Activated CD4-positive, alpha-beta T cell treated with anti-CD3 and anti-CD28 coated beads, Interleukin-2, amount 10 ng/mL, durations not matched to agents 24 days and 14 days (primary cell): ENCODE results near the gene KIF1B. TPM values are rescaled to one million over a fixed set of nuclear protein-coding genes. Genes with fewer than 3 reads are reported as not detected.
"Not testable (repeated sequence)": the region's sequence is repeated elsewhere in the genome, so short reads cannot be mapped to it uniquely, and the experiment has no call there.

Experiments
- DNase-seq: peaks from one replicate; pipeline ENCODE4 v3.0.0; 2022
- H3K27ac Mint-ChIP-seq: one replicate; pipeline ENCODE4 v1.8.0; 2022; ENCODE audit warnings: mild to moderate bottlenecking, mixed read lengths
- H3K27me3 Mint-ChIP-seq: one replicate; pipeline ENCODE4 v1.8.0; 2022; ENCODE audit warnings: mixed read lengths
- H3K36me3 Mint-ChIP-seq: one replicate; pipeline ENCODE4 v1.8.0; 2022; ENCODE audit warnings: low read depth, mild to moderate bottlenecking, mixed read lengths
- H3K4me1 Mint-ChIP-seq: one replicate; pipeline ENCODE4 v1.8.0; 2021; ENCODE audit warnings: mixed read lengths
- H3K4me3 Mint-ChIP-seq: one replicate; pipeline ENCODE4 v1.8.0; 2022; ENCODE audit warnings: mild to moderate bottlenecking, moderate library complexity, mixed read lengths
- H3K9me3 Mint-ChIP-seq: one replicate; pipeline ENCODE4 v1.8.0; 2021; ENCODE audit warnings: mixed read lengths
- intact Hi-C: fragments of 100-400 bp; cut with micrococcal nuclease; formaldehyde crosslinking; loops from one replicate; pipeline ENCODE4 v1.15.1; 2023
- total RNA-seq: library from RNA; stranded (reverse); gene quantifications from 2 replicates; pipeline ENCODE4 v1.2.3, GENCODE V29; 2022

The KIF1B gene
- total RNA-seq, 1 donor from 2014 or later: 19.3 TPM

DNA sequence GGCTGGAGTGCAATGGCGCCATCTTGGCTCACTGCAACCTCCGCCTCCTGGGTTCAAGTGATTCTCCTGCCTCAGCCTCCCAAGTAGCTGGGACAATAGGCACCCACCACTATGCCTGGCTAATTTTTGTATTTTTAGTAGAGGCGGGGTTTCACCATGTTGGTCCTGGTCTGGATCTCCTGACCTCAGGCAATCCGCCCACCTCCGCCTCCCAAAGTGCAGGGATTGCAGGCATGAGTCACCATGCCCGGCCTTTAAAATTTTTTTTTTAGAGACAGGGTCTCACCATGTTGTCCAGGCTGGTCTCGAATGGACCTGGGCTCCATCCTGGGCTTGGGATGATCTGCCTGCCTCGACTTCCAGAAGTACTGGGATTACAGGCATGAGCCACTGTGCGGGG lies 49.2 kb downstream of the KIF1B start:
- intact Hi-C loops, DNase-seq, H3K4me1 Mint-ChIP-seq, H3K27me3 Mint-ChIP-seq, H3K27ac Mint-ChIP-seq, H3K9me3 Mint-ChIP-seq, H3K4me3 Mint-ChIP-seq: not testable (repeated sequence)
- H3K36me3 Mint-ChIP-seq: peaks cover 21% of the 10 kb centered on the region

DNA sequence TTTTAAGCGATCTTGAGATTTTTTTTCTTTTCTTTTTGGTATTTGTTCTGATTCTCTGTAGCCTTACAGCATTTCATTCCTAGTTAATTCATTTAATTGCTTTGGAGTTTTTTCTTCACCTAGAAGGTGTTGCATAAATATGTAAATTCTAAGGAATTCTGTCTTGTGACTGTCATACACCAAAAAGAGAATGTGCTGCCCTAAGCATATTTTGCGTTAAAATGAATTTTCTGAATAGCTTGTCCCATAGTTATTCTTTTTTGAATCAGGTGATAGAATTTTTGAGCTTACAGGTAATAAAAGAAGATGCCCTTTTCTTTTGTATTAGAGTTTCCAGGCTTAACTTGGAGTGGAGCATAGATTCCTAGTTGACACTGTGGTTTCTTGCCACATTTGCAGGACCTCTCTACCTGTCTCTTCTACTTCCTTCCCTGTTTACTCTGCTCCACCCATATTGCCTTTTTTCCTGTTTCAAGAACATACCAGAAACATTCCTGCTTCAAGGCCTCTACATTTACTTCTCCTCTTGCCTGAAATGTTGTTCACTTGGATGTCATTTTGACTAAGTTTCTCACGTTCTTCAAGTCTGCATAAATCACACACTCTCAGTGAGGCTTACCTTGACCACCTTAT lies 53.2 kb downstream of the KIF1B start:
- H3K27me3 Mint-ChIP-seq: no peaks in the 10 kb centered on the region
- no peak overlapping the region for H3K27ac Mint-ChIP-seq
- no peak overlapping the region for H3K4me3 Mint-ChIP-seq
- no peak for DNase-seq
- peaks cover 28% of the 10 kb centered on the region for H3K36me3 Mint-ChIP-seq
- no peaks in the 10 kb centered on the region for H3K9me3 Mint-ChIP-seq
- intact Hi-C loops: no loop called here
- H3K4me1 Mint-ChIP-seq: peaks cover 2% of the 10 kb centered on the region

DNA sequence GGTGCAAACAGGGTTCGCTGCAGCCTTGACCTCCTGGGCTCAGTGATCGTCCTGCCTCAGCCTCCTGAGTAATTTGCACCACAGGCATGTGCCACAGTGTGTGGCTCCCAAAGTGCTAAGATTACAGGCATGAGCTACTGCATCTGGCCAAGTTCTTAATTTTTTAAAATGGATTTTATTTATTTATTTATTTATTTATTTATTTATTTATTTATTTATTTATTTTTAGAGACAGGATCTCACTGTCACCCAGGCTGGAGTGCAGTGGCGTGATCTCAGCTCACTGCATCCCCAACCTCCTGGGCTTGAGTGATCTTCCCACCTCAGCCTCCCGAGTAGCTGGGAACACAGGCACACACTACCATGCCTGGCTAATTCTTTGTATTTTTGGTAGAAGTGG lies 54.7 kb downstream of the KIF1B start:
- Mint-ChIP-seq H3K27me3 (no peaks in the 10 kb centered on the region), H3K4me1 (peaks cover 2% of the 10 kb centered on the region), H3K4me3 (no peak overlapping the region), H3K9me3 (no peaks in the 10 kb centered on the region), H3K27ac (no peak overlapping the region), H3K36me3 (peaks cover 27% of the 10 kb centered on the region)
- no peak for DNase-seq
- intact Hi-C loops: no loop called here

DNA sequence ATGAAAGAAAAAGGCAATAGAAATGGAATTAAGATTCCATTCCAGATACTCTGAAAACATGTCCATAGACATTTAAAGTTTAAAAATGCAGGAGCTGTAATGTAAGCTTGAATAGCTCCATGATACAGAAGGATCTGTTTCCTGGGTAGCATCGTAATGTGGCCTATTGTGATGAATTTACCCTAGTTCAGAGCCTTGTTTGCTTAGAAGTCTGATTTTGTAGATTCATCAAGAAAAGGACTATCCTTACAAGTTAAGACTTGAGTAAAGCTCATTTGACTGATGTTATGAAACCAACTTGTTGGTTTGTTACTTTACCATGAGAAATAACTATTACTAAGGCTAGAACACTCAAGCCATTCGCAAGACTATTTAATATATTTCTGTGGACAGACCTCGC lies 55.5 kb downstream of the KIF1B start:
- H3K9me3 Mint-ChIP-seq: no peaks in the 10 kb centered on the region
- peaks cover 2% of the 10 kb centered on the region for H3K4me1 Mint-ChIP-seq
- H3K27ac Mint-ChIP-seq: no peak overlapping the region
- peaks cover 27% of the 10 kb centered on the region for H3K36me3 Mint-ChIP-seq
- intact Hi-C loops: no loop called here
- no peak overlapping the region for H3K4me3 Mint-ChIP-seq
- H3K27me3 Mint-ChIP-seq: no peaks in the 10 kb centered on the region
- no peak for DNase-seq

DNA sequence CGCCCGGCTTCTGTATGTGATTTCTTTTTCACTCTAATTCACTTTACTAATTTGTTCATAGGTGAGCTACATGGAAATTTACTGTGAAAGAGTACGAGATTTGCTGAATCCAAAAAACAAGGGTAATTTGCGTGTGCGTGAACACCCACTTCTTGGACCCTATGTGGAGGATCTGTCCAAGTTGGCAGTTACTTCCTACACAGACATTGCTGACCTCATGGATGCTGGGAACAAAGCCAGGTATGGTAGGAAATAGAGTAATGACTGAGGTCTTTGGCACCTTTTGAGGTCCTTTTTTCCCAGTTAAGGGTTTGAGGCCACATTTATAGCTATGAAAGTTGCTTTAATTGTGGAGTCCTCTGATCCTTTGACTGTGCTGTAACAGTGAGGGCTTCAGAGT lies 56.9 kb downstream of the KIF1B start:
- no peak for DNase-seq
- intact Hi-C loops: no loop called here
- peaks cover 4% of the 10 kb centered on the region for H3K4me1 Mint-ChIP-seq
- no peaks in the 10 kb centered on the region for H3K9me3 Mint-ChIP-seq
- no peak overlapping the region for H3K27ac Mint-ChIP-seq
- no peaks in the 10 kb centered on the region for H3K27me3 Mint-ChIP-seq
- peaks cover 23% of the 10 kb centered on the region for H3K36me3 Mint-ChIP-seq
- no peak overlapping the region for H3K4me3 Mint-ChIP-seq

DNA sequence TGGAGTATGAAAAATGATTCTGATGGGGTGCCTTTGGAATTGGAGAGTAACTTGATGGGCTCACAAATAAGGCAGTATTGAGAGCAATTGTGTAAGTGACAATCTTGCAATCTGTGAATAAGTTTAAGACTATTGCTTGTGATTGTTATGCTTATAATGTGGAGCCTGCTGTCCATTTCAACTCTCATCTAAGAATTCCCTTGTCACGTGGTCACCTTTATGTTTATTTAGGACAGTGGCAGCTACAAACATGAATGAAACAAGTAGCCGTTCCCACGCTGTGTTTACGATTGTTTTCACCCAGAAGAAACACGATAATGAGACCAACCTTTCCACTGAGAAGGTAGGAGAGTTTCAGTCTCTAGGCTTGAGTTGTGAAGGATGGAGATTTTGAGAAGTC lies 57.6 kb downstream of the KIF1B start:
- Mint-ChIP-seq H3K4me1 (peaks cover 6% of the 10 kb centered on the region), H3K9me3 (no peaks in the 10 kb centered on the region), H3K27ac (no peak overlapping the region), H3K36me3 (peaks cover 23% of the 10 kb centered on the region), H3K27me3 (no peaks in the 10 kb centered on the region), H3K4me3 (no peak overlapping the region)
- no peak for DNase-seq
- intact Hi-C loops: no loop called here

DNA sequence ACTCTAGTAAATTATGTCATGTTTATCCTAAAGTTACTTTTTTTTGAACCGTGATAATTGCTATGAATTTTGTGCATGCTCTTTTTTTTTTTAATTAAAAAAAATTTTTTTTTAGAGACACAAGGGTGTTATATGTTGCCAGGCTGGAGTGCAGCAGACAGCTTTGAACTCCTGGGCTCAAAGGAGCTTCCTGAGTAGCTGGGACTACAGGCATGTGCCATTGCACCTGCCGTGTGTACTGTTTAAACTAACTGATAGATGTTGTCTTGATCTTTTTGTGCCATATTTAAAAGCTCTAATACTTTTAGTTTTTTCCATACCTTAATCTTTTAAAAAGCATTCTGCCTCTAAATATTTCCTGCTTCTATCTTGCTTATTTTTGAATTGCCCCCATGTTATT lies 60.7 kb downstream of the KIF1B start:
- Mint-ChIP-seq H3K4me1 (peaks cover 5% of the 10 kb centered on the region), H3K36me3 (peaks cover 21% of the 10 kb centered on the region)

DNA sequence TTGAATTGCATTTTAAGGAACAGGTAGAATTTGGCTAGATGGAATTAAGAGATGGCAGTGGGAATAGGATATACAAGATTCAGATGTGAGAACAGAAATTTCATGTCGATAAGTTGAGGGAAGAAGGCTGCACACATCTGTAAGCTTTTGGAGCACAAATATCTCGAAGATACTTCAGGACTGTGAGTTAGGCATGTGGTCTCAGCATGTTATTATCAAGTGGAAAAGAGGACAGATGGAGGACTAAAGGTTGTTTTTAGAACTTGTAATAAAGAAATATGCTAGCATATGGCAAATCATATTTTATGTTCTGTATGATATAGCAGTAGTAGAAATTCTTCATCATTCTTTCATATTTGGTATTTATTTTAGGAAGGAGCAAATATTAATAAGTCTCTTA lies 61.5 kb downstream of the KIF1B start:
- DNase-seq: no peak
- Mint-ChIP-seq H3K4me1 (peaks cover 5% of the 10 kb centered on the region), H3K9me3 (no peaks in the 10 kb centered on the region), H3K36me3 (peaks cover 24% of the 10 kb centered on the region), H3K27ac (no peak overlapping the region), H3K4me3 (no peak overlapping the region), H3K27me3 (no peaks in the 10 kb centered on the region)
- intact Hi-C loops: no loop called here

More for the DNA sequence above, 60.7 kb downstream of the KIF1B start:
- H3K27me3 Mint-ChIP-seq: no peaks in the 10 kb centered on the region
- no peak overlapping the region for H3K4me3 Mint-ChIP-seq
- H3K9me3 Mint-ChIP-seq: no peaks in the 10 kb centered on the region
- no peak for DNase-seq
- no peak overlapping the region for H3K27ac Mint-ChIP-seq
- intact Hi-C loops: no loop called here

DNA sequence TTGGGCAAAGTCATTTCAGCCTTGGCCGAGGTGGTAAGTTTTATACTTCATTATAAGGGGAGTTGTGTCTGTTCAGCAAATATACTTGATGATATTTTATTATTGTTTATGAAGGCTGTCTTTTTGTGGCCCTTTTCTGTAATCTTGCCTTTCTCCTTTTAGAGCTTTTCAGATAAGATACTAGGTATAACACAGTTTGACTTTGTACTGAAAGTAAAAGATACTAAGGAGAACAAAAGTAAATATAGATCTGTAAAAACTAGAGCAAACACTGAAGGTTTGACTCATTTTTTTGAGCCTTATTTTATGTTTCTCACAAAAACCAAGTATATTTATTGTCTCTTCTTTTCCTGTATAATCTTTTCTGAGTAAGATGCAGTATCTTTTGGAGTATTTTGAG lies 61.9 kb downstream of the KIF1B start:
- no peak overlapping the region for H3K27ac Mint-ChIP-seq
- H3K4me1 Mint-ChIP-seq: peaks cover 5% of the 10 kb centered on the region
- no peak for DNase-seq
- H3K4me3 Mint-ChIP-seq: no peak overlapping the region
- no peaks in the 10 kb centered on the region for H3K9me3 Mint-ChIP-seq
- H3K36me3 Mint-ChIP-seq: peaks cover 24% of the 10 kb centered on the region
- intact Hi-C loops: no loop called here
- no peaks in the 10 kb centered on the region for H3K27me3 Mint-ChIP-seq

DNA sequence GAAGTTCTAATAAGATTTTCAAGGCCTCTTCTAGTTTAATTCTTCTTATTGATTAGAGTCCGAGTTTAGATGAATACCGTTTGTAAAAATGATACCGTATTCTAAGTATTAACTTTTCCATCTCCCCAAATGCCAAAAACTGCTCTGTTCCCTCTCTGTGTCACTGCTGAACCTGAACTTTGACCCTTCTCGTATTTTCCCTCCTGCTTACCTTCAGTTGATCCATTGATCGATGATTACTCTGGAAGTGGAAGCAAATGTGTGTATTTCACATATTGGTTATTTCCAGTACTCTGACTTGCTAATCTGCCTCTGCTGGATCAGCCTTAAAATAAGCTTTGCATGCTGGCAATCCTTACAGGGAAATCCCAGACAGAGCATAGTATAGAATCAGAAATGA lies 68.5 kb downstream of the KIF1B start:
- Mint-ChIP-seq H3K4me3 (no peak overlapping the region), H3K9me3 (no peaks in the 10 kb centered on the region), H3K4me1 (peaks cover 20% of the 10 kb centered on the region), H3K27ac (no peak overlapping the region), H3K36me3 (peaks cover 22% of the 10 kb centered on the region), H3K27me3 (no peaks in the 10 kb centered on the region)
- DNase-seq: no peak
- intact Hi-C loops: no loop called here

DNA sequence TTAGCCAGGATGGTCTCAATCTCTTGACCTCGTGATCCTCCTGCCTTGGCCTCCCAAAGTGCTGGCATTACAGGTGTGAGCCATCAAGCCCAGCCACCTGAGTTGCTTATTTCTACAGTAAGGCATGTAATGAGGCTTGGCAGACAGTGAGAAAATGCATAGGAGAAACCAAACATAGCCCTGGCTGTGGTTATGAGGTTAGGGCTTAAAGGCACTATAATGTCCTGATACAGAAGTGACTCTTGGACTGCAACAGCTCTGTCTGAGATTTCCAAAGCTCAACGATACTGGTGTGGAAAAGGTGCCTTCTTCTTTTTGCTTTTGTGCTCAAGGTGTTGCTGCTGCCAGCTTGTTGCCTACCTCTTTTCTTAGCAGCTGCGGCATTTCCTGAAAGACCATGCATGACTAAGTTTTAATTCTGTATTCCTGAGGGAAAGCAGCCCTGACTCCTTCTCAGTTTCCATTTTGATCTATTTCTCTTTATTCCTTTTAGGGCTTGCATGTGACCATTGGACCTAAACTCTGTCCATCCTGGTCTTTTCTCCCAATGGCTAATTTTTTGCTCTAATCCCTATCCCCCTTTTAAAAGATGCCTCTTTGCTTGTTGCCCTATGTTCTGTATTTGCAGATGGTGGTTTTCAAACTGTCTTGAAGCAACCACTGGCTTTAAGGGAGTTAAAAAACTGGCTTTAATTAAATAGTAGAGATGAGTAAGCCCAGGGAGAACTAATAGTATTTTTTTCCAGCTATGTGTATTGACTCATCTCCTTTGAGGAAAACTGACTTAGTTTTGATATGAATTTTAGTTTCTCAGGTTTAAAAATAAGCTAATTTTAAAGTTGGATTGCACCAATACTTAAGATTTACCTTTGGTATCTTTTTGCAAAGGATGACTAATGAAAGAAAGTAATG lies 70.3 kb downstream of the KIF1B start:
- Mint-ChIP-seq H3K9me3 (no peaks in the 10 kb centered on the region), H3K27ac (peak overlapping the region; percentile 26), H3K36me3 (peaks cover 20% of the 10 kb centered on the region), H3K27me3 (no peaks in the 10 kb centered on the region), H3K4me3 (peak overlapping the region; percentile 34), H3K4me1 (peaks cover 20% of the 10 kb centered on the region)
- intact Hi-C loops: loop anchor here (2.0 kb wide), 1 partner anchor 44 kb away; no protein-coding TSS in a partner anchor
- no peak for DNase-seq

DNA sequence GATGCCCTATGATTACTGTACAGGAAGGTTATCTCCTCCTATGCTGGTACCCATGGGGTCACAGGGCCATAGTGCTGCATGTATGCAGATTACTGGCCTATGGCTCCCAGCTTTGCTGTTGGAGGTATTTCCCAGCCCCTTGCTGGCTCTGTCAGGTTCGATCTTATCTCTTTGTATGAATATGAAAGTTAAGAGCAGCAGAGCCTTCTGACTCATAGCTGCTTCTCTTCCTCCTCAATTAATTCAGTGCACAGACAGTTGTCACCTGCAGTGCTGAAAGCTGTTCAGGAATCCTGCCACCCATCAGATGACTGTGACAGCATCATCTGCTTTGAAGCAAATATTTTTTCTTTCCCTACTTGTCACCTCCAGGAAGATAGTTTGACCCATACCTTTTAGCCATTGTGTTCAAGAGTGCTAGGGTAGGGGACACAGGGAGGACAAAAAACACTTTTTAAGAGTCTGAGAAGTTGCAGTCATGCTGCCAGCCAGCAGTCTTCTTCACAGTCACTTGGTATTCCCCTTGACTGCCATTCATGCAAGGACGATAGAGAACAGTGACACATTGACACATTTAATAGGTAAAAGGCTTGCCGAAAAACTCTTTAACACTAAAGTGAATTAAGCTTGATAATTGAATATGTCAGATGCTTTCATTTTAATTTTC lies 73.1 kb downstream of the KIF1B start:
- H3K4me1 Mint-ChIP-seq: peaks cover 20% of the 10 kb centered on the region
- H3K9me3 Mint-ChIP-seq: no peaks in the 10 kb centered on the region
- H3K27ac Mint-ChIP-seq: peak overlapping the region; percentile 17
- H3K27me3 Mint-ChIP-seq: no peaks in the 10 kb centered on the region
- H3K4me3 Mint-ChIP-seq: no peak overlapping the region
- peaks cover 15% of the 10 kb centered on the region for H3K36me3 Mint-ChIP-seq
- intact Hi-C loops: loop anchor here (1.0 kb wide), 2 partner anchors 73 to 113 kb away; partner anchors contain the start of gene KIF1B
- DNase-seq: peak; percentile 72

DNA sequence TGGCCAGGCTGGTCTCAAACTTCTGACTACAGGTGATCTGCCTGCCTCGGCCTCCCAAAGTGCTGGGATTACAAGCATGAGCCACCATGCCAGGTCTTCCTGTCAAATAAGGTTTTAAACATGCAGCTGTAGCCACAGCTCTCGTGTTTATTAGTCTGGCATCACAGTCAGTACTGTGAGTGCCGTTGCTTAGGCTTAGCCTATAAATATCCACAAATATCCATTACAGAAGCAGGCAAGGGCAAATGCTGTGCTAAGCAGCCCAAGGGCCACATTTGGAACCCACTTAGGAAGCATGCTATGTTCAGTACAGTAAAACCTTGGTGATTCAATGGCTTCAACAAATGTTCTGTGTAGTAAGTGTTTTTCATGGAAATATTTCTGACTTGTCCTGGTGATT lies 75.9 kb downstream of the KIF1B start:
- H3K36me3 Mint-ChIP-seq: peaks cover 9% of the 10 kb centered on the region
- no peak overlapping the region for H3K27ac Mint-ChIP-seq
- peaks cover 21% of the 10 kb centered on the region for H3K4me1 Mint-ChIP-seq
- H3K9me3 Mint-ChIP-seq: no peaks in the 10 kb centered on the region
- intact Hi-C loops: no loop called here
- DNase-seq: peak; percentile 42
- no peaks in the 10 kb centered on the region for H3K27me3 Mint-ChIP-seq
- H3K4me3 Mint-ChIP-seq: no peak overlapping the region
